Measurements from ENCODE around the gene ITGB2.

- TF ChIP-seq CTCF (conservative IDR thresholded peaks at IDR 0.05; ENCODE audit: low read length) (no peak), EZH2phosphoT487 (IDR thresholded peaks at IDR 0.05; ENCODE audit: borderline replicate concordance) (no peak)
Observed at GRCh38 chr21:44897326-44898010, 23.2 kb downstream of the ITGB2 start.

All from Loucy (cell line).